K562 (cell line): ENCODE results near the gene SLC4A2. TPM values are rescaled to one million over a fixed set of nuclear protein-coding genes. Genes with fewer than 3 reads are reported as not detected.

ENCODE experiments used
- BRCA1 ChIP-seq, 2 experiments: fragments of 450-650 bp in 1 of 2; sonication (generic) in 1 of 2; formaldehyde crosslinking in 1 of 2; IDR thresholded peaks; 2 replicates each; pipeline versions ENCODE4 v1.5.0 to v1.6.1; 2017 to 2020; ENCODE audit warnings: mild to moderate bottlenecking in 1 of 2, missing genetic modification reagents in 1 of 2
- CXXC5 ChIP-seq: fragments of 250-450 bp; sonication (Bioruptor Pico); IDR thresholded peaks from 2 replicates; pipeline ENCODE4 v1.8.0; 2022; ENCODE audit warnings: inconsistent platforms, mild to moderate bottlenecking, moderate library complexity
- E2F8 ChIP-seq: fragments of 450-650 bp; IDR thresholded peaks from 2 replicates; pipeline ENCODE4 v1.7.1; 2018; ENCODE audit warnings: mild to moderate bottlenecking, low read depth; ENCODE audit not compliant: partially characterized antibody
- ELF2 ChIP-seq: fragments of 250-450 bp; sonication (Bioruptor Pico); IDR thresholded peaks from 2 replicates; pipeline ENCODE4 v1.5.0; 2021; ENCODE audit warnings: mild to moderate bottlenecking
- ELK3 ChIP-seq: fragments of 450-650 bp; formaldehyde crosslinking; IDR thresholded peaks from 2 replicates; pipeline ENCODE4 v1.4.0; 2020; ENCODE audit warnings: mild to moderate bottlenecking
- HMGN3 ChIP-seq: IDR thresholded peaks from 2 replicates; pipeline ENCODE4 v1.6.1; 2011; ENCODE audit warnings: borderline replicate concordance, low read depth, mild to moderate bottlenecking, mixed read lengths, low read length; ENCODE audit not compliant: insufficient read length; ENCODE audit errors: extremely low read depth
- IRF2 ChIP-seq: sonication (generic); formaldehyde crosslinking; IDR thresholded peaks from 2 replicates; pipeline ENCODE4 v1.8.1; 2022; ENCODE audit warnings: mild to moderate bottlenecking, missing genetic modification reagents
- MEF2D ChIP-seq: conservative IDR thresholded peaks from 2 replicates; pipeline ENCODE4 v1.6.1; 2016; ENCODE audit warnings: low read depth, missing genetic modification characterization, missing compliant biosample characterization
- MEIS2 ChIP-seq: fragments of 450-650 bp; IDR thresholded peaks from 2 replicates; pipeline ENCODE4 v1.6.1; 2014; ENCODE audit warnings: mild to moderate bottlenecking; ENCODE audit not compliant: partially characterized antibody
- POLR2G ChIP-seq: fragments of 200-400 bp; formaldehyde crosslinking; IDR thresholded peaks from 2 replicates; pipeline ENCODE4 v1.6.1; 2017; ENCODE audit warnings: low read depth, mild to moderate bottlenecking, antibody characterized with exemption, low read length, moderate library complexity
- POLR2H ChIP-seq: IDR thresholded peaks from 2 replicates; pipeline ENCODE4 v1.6.1; 2016; ENCODE audit warnings: missing genetic modification characterization, low read depth, mild to moderate bottlenecking, control low read depth, missing compliant biosample characterization, moderate library complexity
- STAT5B ChIP-seq: fragments of 250-450 bp; sonication (Bioruptor Pico); IDR thresholded peaks from 2 replicates; pipeline ENCODE4 v1.8.0; 2021; ENCODE audit warnings: mild to moderate bottlenecking, inconsistent platforms
- ZC3H11A ChIP-seq: IDR thresholded peaks from 2 replicates; pipeline ENCODE4 v1.6.1; 2012; ENCODE audit warnings: low read depth, low read length, improper control_type of control experiment
- ZFP36 ChIP-seq: fragments of 150-350 bp; IDR thresholded peaks from 2 replicates; pipeline ENCODE4 v1.6.1; 2018; ENCODE audit warnings: low read length, low read depth; ENCODE audit not compliant: partially characterized antibody
- ZNF133 ChIP-seq: fragments of 250-450 bp; sonication (Bioruptor Pico); IDR thresholded peaks from 2 replicates; pipeline ENCODE4 v1.4.0; 2020; ENCODE audit warnings: mild to moderate bottlenecking
- ZNF274 ChIP-seq: IDR thresholded peaks from 2 replicates; pipeline ENCODE4 v1.6.1; 2011; ENCODE audit warnings: low read depth, mild to moderate bottlenecking, low read length, moderate library complexity, borderline replicate concordance
- ZNF354B ChIP-seq: fragments of 250-450 bp; sonication (Bioruptor Pico); IDR thresholded peaks from 2 replicates; pipeline ENCODE4 v1.4.0; 2020
- ZNF609 ChIP-seq: sonication (generic); formaldehyde crosslinking; IDR thresholded peaks from 2 replicates; pipeline ENCODE4 v1.8.1; 2023; ENCODE audit warnings: missing genetic modification reagents, mild to moderate bottlenecking, borderline replicate concordance
- polyA plus RNA-seq, 8 experiments: library from polyadenylated mRNA; depleted of rRNA in 4 of 8; stranded (reverse) in 5 of 8; unstranded in 3 of 8; fragments of >200 nt; fragmentation: Nextera tagmentation in 2 of 8; fragmentation: Illumina TruSeq in 1 of 8; extraction: Ambion mirVana in 2 of 8; extraction: Trizol in 1 of 8; gene quantifications; 2 replicates each; pipeline versions ENCODE4 v1.2.1 to v1.2.3, GENCODE V29; 2011 to 2014; ENCODE audit warnings: inconsistent platforms in 1 of 8, missing spikeins in 1 of 8
- total RNA-seq, 7 experiments: library from RNA; depleted of rRNA in 6 of 7; stranded (reverse); fragments of >200 nt in 6 of 7; fragmentation: Illumina TruSeq in 2 of 7; extraction: Trizol in 2 of 7; gene quantifications; 2 replicates each; pipeline versions ENCODE4 v1.2.1 to v1.2.3, GENCODE V29; 2011 to 2021; ENCODE audit warnings: low replicate concordance in 1 of 7

The SLC4A2 gene
- total and polyA plus RNA-seq, 9 of the 15 experiments (the other 6 are each of a cell fraction or from before 2014, with no cell fraction given) = 11.4 to 375 (median 130) TPM

GRCh38 chr7:151123158-151123821, 63.9 kb downstream of the SLC4A2 start (continued):
- no peak for TF ChIP-seq MEF2D (tag)
- TF ChIP-seq E2F8 = no peak
- no peak for TF ChIP-seq ZNF133
- no peak for TF ChIP-seq ZFP36
- TF ChIP-seq HMGN3 = no peak
- peak; percentile 63 for TF ChIP-seq POLR2G
- no peak for TF ChIP-seq ELF2 (CRISPR knock-in tag)
- no peak for TF ChIP-seq ZC3H11A
- TF ChIP-seq ZNF274 = no peak
- no peak for TF ChIP-seq BRCA1 (IDR thresholded peaks at IDR 0.05)
- TF ChIP-seq BRCA1 (CRISPR knock-in tag; IDR thresholded peaks at IDR 0.05) = 0 out of 2 replicates have a peak, but pooled peaks have one; percentile 56
- no peak for TF ChIP-seq ZNF609
- TF ChIP-seq ZNF354B (CRISPR knock-in tag) = no peak
- TF ChIP-seq POLR2H (tag) = no peak
- TF ChIP-seq IRF2 (CRISPR knock-in tag) = 0 out of 2 replicates have a peak, but pooled peaks have one; percentile 18
- TF ChIP-seq MEIS2 = no peak
- TF ChIP-seq ELK3 = no peak
- no peak for TF ChIP-seq CXXC5 (CRISPR knock-in tag)
- TF ChIP-seq STAT5B (CRISPR knock-in tag) = no peak
